Stimulated activated CD8-positive, alpha-beta memory T cell treated with anti-CD3 and anti-CD28 coated beads, Interleukin-7, amount 100 ng/mL, for 24 hours (primary cell): ENCODE measurements around the gene GID4.

Experiments used
- DNase-seq: peaks from one replicate; pipeline ENCODE4 v3.0.0-alpha.2; 2020; ENCODE audit warnings: low read depth

The GID4 gene

GRCh38 chr17:18017958-18018357, 21.2 kb upstream of the GID4 start:
- DNase-seq, result no peak

GRCh38 chr17:18018411-18018921, 20.7 kb upstream of the GID4 start:
- no peak for DNase-seq

GRCh38 chr17:18019838-18020154, 19.4 kb upstream of the GID4 start:
- no peak for DNase-seq

GRCh38 chr17:18020971-18021370, 18.2 kb upstream of the GID4 start:
- no peak for DNase-seq

- no peak for DNase-seq
These were observed 17.8 kb upstream of the GID4 start for GRCh38 chr17:18021372-18021771.

- DNase-seq, result no peak
These were observed 13.8 kb upstream of the GID4 start for GRCh38 chr17:18025241-18025944.

- no peak for DNase-seq
These were observed 13.0 kb upstream of the GID4 start for GRCh38 chr17:18025945-18026776.

- no peak for DNase-seq
These were observed 11.9 kb upstream of the GID4 start for GRCh38 chr17:18027280-18027679.

- no peak for DNase-seq
These were observed 10.9 kb upstream of the GID4 start for GRCh38 chr17:18028114-18028951.

GRCh38 chr17:18028952-18029540, 10.2 kb upstream of the GID4 start:
- DNase-seq, result no peak

- no peak for DNase-seq
These were observed 7.3 kb upstream of the GID4 start for GRCh38 chr17:18031955-18032354.

GRCh38 chr17:18033442-18034099, 5.6 kb upstream of the GID4 start:
- no peak for DNase-seq

GRCh38 chr17:18035704-18036103, 3.5 kb upstream of the GID4 start:
- DNase-seq, result no peak

- DNase-seq, result no peak
These were observed 1.7 kb upstream of the GID4 start for GRCh38 chr17:18037486-18037885.

GRCh38 chr17:18038149-18038850, 908 bp upstream of the GID4 start:
- no peak for DNase-seq

- DNase-seq, result no peak
These were observed 490 bp downstream of the GID4 start for GRCh38 chr17:18039535-18040260.

GRCh38 chr17:18040261-18040858, 1.2 kb downstream of the GID4 start:
- no peak for DNase-seq

- DNase-seq, result no peak
These were observed 2.6 kb downstream of the GID4 start for GRCh38 chr17:18041776-18042175.

GRCh38 chr17:18042983-18043382, 3.8 kb downstream of the GID4 start:
- no peak for DNase-seq

GRCh38 chr17:18043491-18043890, 4.3 kb downstream of the GID4 start:
- DNase-seq, result no peak
